ENCODE results near the gene DIPK1A. TPM values are rescaled to one million over a fixed set of nuclear protein-coding genes. Genes with fewer than 3 reads are reported as not detected.

The DIPK1A gene
- total RNA-seq, 4 donors from 2014 or later, result 9.1 to 27.2 (median 18.3) TPM

- no peak for DNase-seq (ENCODE audit: low spot score)
- no peak for ATAC-seq (ENCODE audit: low FRiP score)
- TF ChIP-seq CTCF (IDR thresholded peaks at IDR 0.05), result no peak
These were observed 17.8 kb downstream of the DIPK1A start for GRCh38 chr1:92943502-92943847.

GRCh38 chr1:92940541-92940940 is 20.7 kb downstream of the DIPK1A start:
- TF ChIP-seq CTCF (IDR thresholded peaks at IDR 0.05), result no peak
- no peak for ATAC-seq (ENCODE audit: low FRiP score)
- no peak for DNase-seq (ENCODE audit: low spot score)

GRCh38 chr1:92937731-92938130 is 23.5 kb downstream of the DIPK1A start:
- ATAC-seq (ENCODE audit: low FRiP score), result no peak
- TF ChIP-seq CTCF (IDR thresholded peaks at IDR 0.05), result no peak
- no peak for DNase-seq (ENCODE audit: low spot score)

- no peak for ATAC-seq (ENCODE audit: low FRiP score)
- DNase-seq (ENCODE audit: low spot score), result no peak
- TF ChIP-seq CTCF (IDR thresholded peaks at IDR 0.05), result no peak
These were observed 24.4 kb downstream of the DIPK1A start for GRCh38 chr1:92936865-92937264.

GRCh38 chr1:92934395-92935378 is 26.6 kb downstream of the DIPK1A start:
- DNase-seq (ENCODE audit: low spot score) (no peak), ATAC-seq (ENCODE audit: low FRiP score) (peak; percentile 47)
- TF ChIP-seq CTCF (IDR thresholded peaks at IDR 0.05), result no peak

- DNase-seq (ENCODE audit: low spot score), result no peak
- TF ChIP-seq CTCF (IDR thresholded peaks at IDR 0.05), result no peak
- no peak for ATAC-seq (ENCODE audit: low FRiP score)
These were observed 27.8 kb downstream of the DIPK1A start for GRCh38 chr1:92933459-92933858.

GRCh38 chr1:92931691-92932090 is 29.6 kb downstream of the DIPK1A start:
- ATAC-seq (ENCODE audit: low FRiP score) (no peak), DNase-seq (ENCODE audit: low spot score) (no peak)
- TF ChIP-seq CTCF (IDR thresholded peaks at IDR 0.05), result no peak
